ENCODE data around the gene NR1H3.
A peak's percentile ranks its signal among the peaks of the same experiment; 100 is the strongest.

Gene NR1H3

GRCh38 chr11:47245611-47246357 is 12.0 kb upstream of the NR1H3 start:
- H3K4me3 ChIP-seq (ENCODE audit: low read depth, low read length) = no peak overlapping the region
- no peak for TF ChIP-seq CTCF (IDR thresholded peaks at IDR 0.05; ENCODE audit: low read depth, low read length)

- TF ChIP-seq CTCF (IDR thresholded peaks at IDR 0.05; ENCODE audit: low read depth, low read length) = no peak
- peak overlapping the region; percentile 90 for H3K4me3 ChIP-seq (ENCODE audit: low read depth, low read length)
Measured at GRCh38 chr11:47247502-47247901, 10.3 kb upstream of the NR1H3 start.

GRCh38 chr11:47248304-47248663 is 9.5 kb upstream of the NR1H3 start:
- TF ChIP-seq CTCF (IDR thresholded peaks at IDR 0.05; ENCODE audit: low read depth, low read length) = no peak
- peak overlapping the region; percentile 90 for H3K4me3 ChIP-seq (ENCODE audit: low read depth, low read length)

GRCh38 chr11:47248664-47249377 is 9.0 kb upstream of the NR1H3 start, which contains the start of gene ACP2:
TSS of gene ACP2 (minus strand) at chr11:47248814. CDS start at chr11:47248789, 25 bp downstream.
- peak within 1 kb of the TSS; percentile 90 for H3K4me3 ChIP-seq (ENCODE audit: low read depth, low read length)
- 0 out of 2 replicates have a peak, but pooled peaks have one; percentile 9 for TF ChIP-seq CTCF (IDR thresholded peaks at IDR 0.05; ENCODE audit: low read depth, low read length)

- no peak for TF ChIP-seq CTCF (IDR thresholded peaks at IDR 0.05; ENCODE audit: low read depth, low read length)
- peak overlapping the region; percentile 90 for H3K4me3 ChIP-seq (ENCODE audit: low read depth, low read length)
Measured at GRCh38 chr11:47249378-47249715, 8.4 kb upstream of the NR1H3 start.

GRCh38 chr11:47251751-47252150 is 6.0 kb upstream of the NR1H3 start:
- no peak for TF ChIP-seq CTCF (IDR thresholded peaks at IDR 0.05; ENCODE audit: low read depth, low read length)
- H3K4me3 ChIP-seq (ENCODE audit: low read depth, low read length) = no peak overlapping the region

GRCh38 chr11:47253660-47254059 is 4.1 kb upstream of the NR1H3 start:
- H3K4me3 ChIP-seq (ENCODE audit: low read depth, low read length) = no peak overlapping the region
- no peak for TF ChIP-seq CTCF (IDR thresholded peaks at IDR 0.05; ENCODE audit: low read depth, low read length)

Data from WI38 (cell line).